Ovary (tissue), 3 donors: Measurements from ENCODE around the gene TLCD3A.

Source experiments
- CTCF ChIP-seq, 3 donors: fragments of 450-650 bp in 2 of 3; fragments of 200-600 bp in 1 of 3; IDR thresholded peaks; one replicate each; pipeline versions ENCODE4 v1.5.1 to v1.8.0; 2016 to 2022; ENCODE audit warnings: antibody characterized with exemption in 3 of 3, mild to moderate bottlenecking in 1 of 3
- EP300 ChIP-seq: sonication (generic); formaldehyde crosslinking; IDR thresholded peaks from one replicate; pipeline ENCODE4 v1.6.1; 2017; ENCODE audit warnings: antibody characterized with exemption
- POLR2A ChIP-seq: fragments of 450-650 bp; IDR thresholded peaks from one replicate; pipeline ENCODE4 v1.6.1; 2017; ENCODE audit warnings: antibody characterized with exemption, mild to moderate bottlenecking, moderate library complexity
- donor health status: DM: no; HTN: no; CAD: no.

GRCh38 chr17:683040-683439, 49.4 kb upstream of the TLCD3A start:
- TF ChIP-seq EP300 (no peak), POLR2A (no peak), CTCF (IDR thresholded peaks at IDR 0.05) (no peak)
